Testis (tissue), 2 donors: ENCODE data around the gene LRRC1.

Source experiments
- POLR2A ChIP-seq: fragments of 450-650 bp; IDR thresholded peaks from one replicate; pipeline ENCODE4 v1.6.1; 2017; ENCODE audit warnings: antibody characterized with exemption, mild to moderate bottlenecking, moderate library complexity
- TF ChIP-seq, protein P1 (sequence below), 3 experiments: fragments of 450-650 bp in 2 of 3; fragments of 200-600 bp in 1 of 3; sonication (generic) in 1 of 3; IDR thresholded peaks; one replicate each; pipeline ENCODE4 v1.5.1; 2016 to 2019; ENCODE audit warnings: antibody characterized with exemption in 3 of 3, mild to moderate bottlenecking in 2 of 3, moderate library complexity in 1 of 3

- TF ChIP-seq, protein P1, sequence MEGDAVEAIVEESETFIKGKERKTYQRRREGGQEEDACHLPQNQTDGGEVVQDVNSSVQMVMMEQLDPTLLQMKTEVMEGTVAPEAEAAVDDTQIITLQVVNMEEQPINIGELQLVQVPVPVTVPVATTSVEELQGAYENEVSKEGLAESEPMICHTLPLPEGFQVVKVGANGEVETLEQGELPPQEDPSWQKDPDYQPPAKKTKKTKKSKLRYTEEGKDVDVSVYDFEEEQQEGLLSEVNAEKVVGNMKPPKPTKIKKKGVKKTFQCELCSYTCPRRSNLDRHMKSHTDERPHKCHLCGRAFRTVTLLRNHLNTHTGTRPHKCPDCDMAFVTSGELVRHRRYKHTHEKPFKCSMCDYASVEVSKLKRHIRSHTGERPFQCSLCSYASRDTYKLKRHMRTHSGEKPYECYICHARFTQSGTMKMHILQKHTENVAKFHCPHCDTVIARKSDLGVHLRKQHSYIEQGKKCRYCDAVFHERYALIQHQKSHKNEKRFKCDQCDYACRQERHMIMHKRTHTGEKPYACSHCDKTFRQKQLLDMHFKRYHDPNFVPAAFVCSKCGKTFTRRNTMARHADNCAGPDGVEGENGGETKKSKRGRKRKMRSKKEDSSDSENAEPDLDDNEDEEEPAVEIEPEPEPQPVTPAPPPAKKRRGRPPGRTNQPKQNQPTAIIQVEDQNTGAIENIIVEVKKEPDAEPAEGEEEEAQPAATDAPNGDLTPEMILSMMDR (IDR thresholded peaks at IDR 0.05) = no peak
- TF ChIP-seq POLR2A = no peak
These were observed 108.6 kb downstream of the LRRC1 start for GRCh38 chr6:53903357-53903756.
